HUES6 (cell line): ENCODE measurements around the gene SERPINA5.
"Not testable (repeated sequence)": the region's sequence is repeated elsewhere in the genome, so short reads cannot be mapped to it uniquely, and the experiment has no call there.

ENCODE experiments used
- H3K27ac ChIP-seq: 2 replicates; pipeline ENCODE4 v1.7.0; 2013; ENCODE audit warnings: low read depth, mild to moderate bottlenecking, low read length, inconsistent platforms
- H3K27me3 ChIP-seq: 2 replicates; pipeline ENCODE4 v1.6.1; 2013; ENCODE audit warnings: low read length; ENCODE audit not compliant: control insufficient read depth, insufficient read depth
- H3K36me3 ChIP-seq: 2 replicates; pipeline ENCODE4 v1.6.1; 2013; ENCODE audit warnings: low read length; ENCODE audit not compliant: control insufficient read depth, insufficient read depth
- H3K4me1 ChIP-seq: 2 replicates; pipeline ENCODE4 v1.6.1; 2013; ENCODE audit warnings: low read length; ENCODE audit not compliant: control insufficient read depth, insufficient read depth
- H3K4me3 ChIP-seq: 2 replicates; pipeline ENCODE4 v1.5.1; 2013; ENCODE audit warnings: low read depth, low read length
- H3K9ac ChIP-seq: one replicate; pipeline ENCODE4 v1.6.1; 2013; ENCODE audit warnings: mild to moderate bottlenecking, low read length
- H3K9me3 ChIP-seq: 2 replicates; pipeline ENCODE4 v1.6.1; 2013; ENCODE audit warnings: low read depth, low read length; ENCODE audit not compliant: control insufficient read depth, insufficient read depth

The SERPINA5 gene

DNA sequence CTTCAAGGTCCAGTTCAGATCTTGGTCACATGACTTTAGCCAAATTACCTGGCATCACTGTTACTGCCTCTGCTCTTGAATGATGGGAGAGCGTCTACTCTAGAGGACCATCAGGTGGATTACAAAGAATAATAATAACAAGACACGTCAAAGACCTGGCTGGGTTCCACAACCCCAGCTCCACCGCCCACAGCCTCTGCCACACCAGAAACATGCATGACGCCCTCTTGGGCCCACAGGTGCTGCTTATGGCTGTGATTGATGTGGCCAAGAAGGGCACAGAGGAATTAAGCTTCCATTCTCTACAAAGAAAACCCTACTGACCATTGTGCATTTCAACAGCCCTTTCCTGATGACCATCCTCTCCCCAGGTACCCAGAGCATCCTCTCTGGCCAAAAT is 49.2 kb downstream of the SERPINA5 start:
- peaks cover 10% of the 10 kb centered on the region for H3K27me3 ChIP-seq
- H3K4me1 ChIP-seq, result no peaks in the 10 kb centered on the region
- no peak overlapping the region for H3K27ac ChIP-seq
- H3K9ac ChIP-seq, result no peak overlapping the region
- H3K36me3 ChIP-seq, result no peaks in the 10 kb centered on the region
- H3K9me3 ChIP-seq, result peaks cover 5% of the 10 kb centered on the region; the same call in 1 of the 2 replicates
- no peak overlapping the region for H3K4me3 ChIP-seq

DNA sequence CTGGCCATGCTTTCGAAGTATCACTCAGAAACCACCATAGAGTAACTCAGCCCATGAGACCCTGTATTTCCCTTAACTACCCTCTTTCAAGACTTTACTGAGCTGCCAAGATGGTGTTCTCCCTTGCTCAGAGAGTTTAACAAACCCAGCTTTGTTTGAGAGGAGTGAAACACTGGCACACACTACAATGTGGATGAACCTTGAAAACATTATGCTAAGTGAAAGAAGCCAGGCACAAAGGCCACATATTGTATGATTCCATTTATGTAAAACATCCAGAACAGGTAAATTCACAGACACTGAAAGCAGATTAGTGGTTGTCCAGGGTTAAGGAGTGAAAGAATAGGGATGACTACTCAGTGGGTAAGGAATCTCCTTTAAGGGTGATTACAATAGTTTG is 49.8 kb downstream of the SERPINA5 start:
- H3K27me3 ChIP-seq, result peaks cover 6% of the 10 kb centered on the region
- peaks cover 5% of the 10 kb centered on the region; the same call in 1 of the 2 replicates for H3K9me3 ChIP-seq
- H3K36me3 ChIP-seq, result no peaks in the 10 kb centered on the region
- H3K9ac ChIP-seq, result no peak overlapping the region
- no peak overlapping the region for H3K4me3 ChIP-seq
- H3K4me1 ChIP-seq, result no peaks in the 10 kb centered on the region
- H3K27ac ChIP-seq, result no peak overlapping the region

DNA sequence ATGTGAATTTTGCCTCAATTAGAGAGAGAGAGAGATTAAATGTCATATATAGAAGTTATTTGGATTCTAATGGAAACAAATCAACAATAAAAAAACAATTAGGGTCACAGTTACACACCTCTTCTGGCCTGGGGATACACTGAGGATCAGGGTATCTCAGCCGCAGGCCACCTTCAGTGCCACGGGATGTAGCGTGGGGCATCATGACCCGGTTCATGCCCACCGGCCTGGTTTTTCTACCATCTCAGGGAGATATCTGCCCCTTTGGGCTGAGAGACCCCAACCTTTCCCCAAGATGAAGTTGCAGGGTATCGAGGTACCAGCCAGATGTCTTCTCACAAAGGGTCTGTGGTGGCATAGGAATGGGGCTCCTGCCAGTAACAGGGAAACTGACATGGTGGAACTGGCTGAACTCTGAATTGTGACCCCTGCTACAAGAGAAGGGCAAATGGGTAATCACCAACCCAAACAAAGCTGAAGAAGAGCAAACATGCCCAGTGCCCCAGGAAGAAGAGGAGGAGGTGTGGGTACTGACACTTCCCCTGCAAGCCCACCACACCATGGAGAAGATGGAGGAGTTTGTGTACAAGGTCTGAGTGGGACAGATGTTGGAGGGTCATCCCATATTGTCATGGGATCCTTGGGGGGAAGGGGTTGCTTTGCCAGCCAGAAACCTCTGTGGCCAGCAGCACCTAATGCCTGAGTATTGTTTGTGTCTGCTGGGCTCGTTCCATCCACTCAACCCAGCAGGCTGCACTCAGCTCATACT is 50.5 kb downstream of the SERPINA5 start:
- no peaks in the 10 kb centered on the region for H3K4me1 ChIP-seq
- no peak overlapping the region for H3K9ac ChIP-seq
- no peak overlapping the region for H3K27ac ChIP-seq
- H3K9me3 ChIP-seq, result peaks cover 5% of the 10 kb centered on the region; the same call in 1 of the 2 replicates
- H3K27me3 ChIP-seq, result peaks cover 6% of the 10 kb centered on the region
- no peaks in the 10 kb centered on the region for H3K36me3 ChIP-seq
- H3K4me3 ChIP-seq, result no peak overlapping the region

DNA sequence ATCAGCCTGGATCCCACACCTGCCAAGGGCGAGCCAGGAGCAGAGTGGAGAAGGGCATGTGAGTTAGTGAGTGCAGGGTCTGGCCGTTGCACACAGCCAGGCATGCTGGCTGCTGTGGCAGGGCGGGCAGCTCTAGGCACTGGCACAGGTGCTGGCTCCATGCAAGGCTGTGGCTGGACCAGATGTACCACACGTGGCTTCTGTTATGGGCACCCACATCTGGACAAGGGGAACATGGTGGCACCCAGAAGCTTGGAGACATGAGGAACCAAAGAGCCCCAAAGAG is 51.0 kb downstream of the SERPINA5 start:
- Histone ChIP-seq H3K9ac (no peak overlapping the region), H3K4me1 (no peaks in the 10 kb centered on the region), H3K9me3 (peaks cover 5% of the 10 kb centered on the region; the same call in 1 of the 2 replicates), H3K36me3 (no peaks in the 10 kb centered on the region), H3K4me3 (no peak overlapping the region), H3K27ac (no peak overlapping the region), H3K27me3 (peaks cover 6% of the 10 kb centered on the region)

DNA sequence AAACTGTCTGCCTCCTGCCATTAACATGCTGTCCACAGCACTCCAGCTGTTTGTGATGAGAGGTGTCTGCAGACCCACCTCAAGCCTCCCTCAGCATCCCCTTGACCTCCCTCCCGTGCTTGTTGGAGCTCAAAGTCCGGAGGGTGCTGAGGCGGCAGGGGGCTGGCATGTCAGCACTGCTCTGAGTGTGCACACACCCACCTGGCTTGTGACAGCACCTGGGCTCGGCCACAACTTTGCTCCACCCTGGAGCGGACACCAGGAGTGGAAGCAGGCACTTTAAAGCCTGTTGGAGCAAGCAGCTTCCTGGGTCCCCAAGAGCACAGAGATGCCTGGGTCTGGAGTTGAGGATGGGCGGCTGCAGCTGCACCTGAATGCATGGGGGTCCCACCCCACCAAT is 51.9 kb downstream of the SERPINA5 start:
- H3K9ac ChIP-seq, result no peak overlapping the region
- no peaks in the 10 kb centered on the region for H3K4me1 ChIP-seq
- H3K9me3 ChIP-seq, result peaks cover 5% of the 10 kb centered on the region; the same call in 1 of the 2 replicates
- peaks cover 6% of the 10 kb centered on the region for H3K27me3 ChIP-seq
- no peaks in the 10 kb centered on the region for H3K36me3 ChIP-seq
- H3K27ac ChIP-seq, result no peak overlapping the region
- H3K4me3 ChIP-seq, result no peak overlapping the region

DNA sequence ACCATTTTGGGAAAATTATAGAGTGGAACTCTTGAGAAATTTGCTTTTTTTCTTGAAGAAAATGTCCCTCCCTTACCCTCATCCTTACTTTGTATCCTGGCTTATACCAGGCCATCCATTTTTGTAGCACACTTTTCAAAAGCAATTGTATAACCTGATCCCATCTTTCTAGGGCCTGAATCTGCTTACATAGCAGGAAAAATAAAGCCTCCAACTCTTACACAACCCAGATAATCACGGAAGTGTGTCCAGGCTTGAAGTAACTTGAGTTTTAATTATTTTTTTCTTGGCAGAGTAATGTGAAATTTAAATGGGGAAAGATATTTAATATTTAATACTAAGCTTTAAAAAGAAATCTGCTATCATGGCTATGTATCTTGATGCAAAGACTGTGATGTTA is 53.9 kb downstream of the SERPINA5 start:
- Histone ChIP-seq H3K4me1 (no peaks in the 10 kb centered on the region), H3K27ac (no peak overlapping the region), H3K9ac (no peak overlapping the region), H3K4me3 (no peak overlapping the region), H3K36me3 (no peaks in the 10 kb centered on the region), H3K27me3 (no peaks in the 10 kb centered on the region; the same call in 1 of the 2 replicates), H3K9me3 (peaks cover 5% of the 10 kb centered on the region; the same call in 1 of the 2 replicates)

DNA sequence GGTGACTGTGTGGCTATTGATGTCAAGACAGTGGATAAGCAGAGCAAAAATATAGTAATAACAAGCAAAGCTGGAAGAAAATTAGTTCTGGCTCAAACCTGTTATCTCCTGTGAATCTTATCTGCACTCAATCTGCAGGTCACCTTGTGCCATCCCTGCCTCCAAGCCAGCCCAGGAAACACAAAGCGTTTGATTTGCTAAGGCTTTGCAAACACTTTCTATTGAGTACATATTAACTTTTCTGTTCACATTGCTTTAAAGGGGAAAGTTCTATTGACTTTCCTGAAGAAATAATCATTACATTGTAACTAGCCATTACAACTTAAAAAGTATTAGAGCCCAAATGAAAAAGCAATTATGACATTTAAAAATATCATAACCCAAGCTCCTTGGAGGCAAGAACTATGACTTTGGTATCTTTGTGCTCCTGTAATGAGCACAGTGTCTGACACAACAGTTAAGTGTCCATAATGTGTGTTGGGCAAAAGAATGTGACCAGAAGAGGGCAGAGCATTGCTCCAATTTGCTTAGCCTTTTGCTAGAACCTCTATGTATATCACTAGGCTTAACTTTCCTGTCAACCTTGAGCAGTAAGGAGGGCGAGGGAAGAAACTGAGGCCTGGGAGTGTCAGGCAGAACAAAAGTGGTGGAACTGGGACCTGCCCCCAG is 55.7 kb downstream of the SERPINA5 start:
- Histone ChIP-seq H3K36me3 (no peaks in the 10 kb centered on the region), H3K4me3 (no peak overlapping the region), H3K27ac (no peak overlapping the region), H3K9me3 (no peaks in the 10 kb centered on the region), H3K4me1 (peaks cover 5% of the 10 kb centered on the region; the same call in 1 of the 2 replicates), H3K27me3 (no peaks in the 10 kb centered on the region; the same call in 1 of the 2 replicates), H3K9ac (no peak overlapping the region)

DNA sequence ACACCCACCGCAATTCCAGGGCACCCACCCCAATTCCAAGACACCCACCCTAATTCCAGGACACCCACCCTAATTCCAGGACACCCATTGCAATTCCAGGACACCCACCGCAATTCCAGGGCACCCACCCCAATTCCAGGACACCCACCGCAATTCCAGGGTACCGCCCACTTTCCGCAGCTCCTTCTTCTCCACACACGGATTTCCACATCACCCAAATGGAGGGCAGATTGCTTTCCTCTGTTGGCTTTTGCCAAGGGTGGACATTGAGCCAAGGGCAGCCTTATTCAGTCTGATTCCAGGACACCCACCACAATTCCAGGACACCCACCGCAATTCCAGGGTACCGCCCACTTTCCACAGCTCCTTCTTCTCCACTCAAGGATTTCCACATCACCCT is 56.6 kb downstream of the SERPINA5 start:
- H3K27me3 ChIP-seq, H3K9me3 ChIP-seq, H3K27ac ChIP-seq, H3K4me1 ChIP-seq, H3K9ac ChIP-seq, H3K36me3 ChIP-seq, H3K4me3 ChIP-seq: not testable (repeated sequence)

DNA sequence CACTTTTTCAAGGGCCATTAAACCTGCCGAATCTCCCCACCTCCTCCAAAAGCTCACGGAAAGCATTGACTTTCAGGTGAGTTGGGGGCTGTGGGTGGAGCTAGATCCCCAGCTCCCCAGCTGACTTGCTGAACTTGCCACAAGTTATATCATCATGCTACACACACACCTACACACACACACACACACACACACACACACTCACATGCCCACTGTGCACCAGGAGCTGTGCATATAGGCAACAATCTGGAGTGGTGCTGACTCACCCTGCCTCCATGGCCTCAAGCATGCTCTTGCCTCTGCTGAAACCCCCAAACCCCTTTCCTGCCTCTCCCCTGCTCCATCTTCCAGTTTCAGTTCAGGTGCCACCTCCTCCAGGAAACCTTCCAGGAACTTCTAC is 57.1 kb downstream of the SERPINA5 start:
- Histone ChIP-seq H3K36me3 (no peaks in the 10 kb centered on the region), H3K9ac (no peak overlapping the region), H3K27me3 (no peaks in the 10 kb centered on the region), H3K27ac (no peak overlapping the region), H3K4me3 (no peak overlapping the region), H3K4me1 (peaks cover 5% of the 10 kb centered on the region; the same call in 1 of the 2 replicates), H3K9me3 (no peaks in the 10 kb centered on the region)

DNA sequence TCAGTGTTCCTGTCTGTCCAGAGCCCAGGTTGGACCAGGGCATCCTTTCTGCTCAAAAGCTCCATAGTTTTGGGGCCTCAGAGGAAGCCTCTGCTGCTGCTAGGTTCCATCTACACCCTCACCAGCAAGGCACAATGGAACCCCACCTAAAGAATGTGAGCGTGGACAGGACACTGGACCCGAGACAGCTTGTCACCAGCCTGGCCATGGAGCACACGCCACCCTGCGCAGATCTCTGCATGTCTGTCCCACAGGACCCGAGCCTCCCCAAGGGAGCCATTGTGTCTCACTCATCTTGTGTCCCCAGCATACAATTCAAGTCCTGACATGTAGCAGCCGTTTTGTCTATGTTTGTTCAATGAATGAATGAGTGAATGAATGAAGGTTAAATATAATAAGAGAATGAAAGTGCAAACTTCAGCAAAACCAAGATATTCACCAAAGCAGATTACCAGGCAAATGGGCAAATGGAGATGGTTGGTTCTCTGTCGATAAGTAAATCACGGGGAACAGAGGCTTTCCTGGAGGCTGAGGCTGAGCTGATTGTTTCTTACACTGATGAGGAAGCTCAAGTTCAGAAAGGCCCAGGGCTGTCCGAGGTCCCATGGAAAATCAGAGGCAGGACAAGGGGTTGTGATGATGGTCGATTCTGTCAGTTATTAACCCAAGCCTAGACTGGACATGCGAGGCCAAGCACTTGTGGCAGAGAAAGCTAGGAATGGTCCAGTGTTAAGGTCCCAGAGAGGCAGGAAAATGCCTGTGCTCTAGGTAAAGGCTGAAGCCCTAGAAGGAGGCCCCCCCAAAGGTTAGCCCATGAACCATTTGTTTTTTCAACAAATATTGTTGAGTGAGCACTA is 58.0 kb downstream of the SERPINA5 start:
- Histone ChIP-seq H3K9me3 (no peaks in the 10 kb centered on the region), H3K9ac (no peak overlapping the region), H3K27ac (no peak overlapping the region), H3K4me1 (peaks cover 5% of the 10 kb centered on the region; the same call in 1 of the 2 replicates), H3K4me3 (no peak overlapping the region), H3K36me3 (no peaks in the 10 kb centered on the region), H3K27me3 (no peaks in the 10 kb centered on the region)
